Forelimb muscle (tissue), 1 donor: ENCODE results near the gene WDR47. TPM values are rescaled to one million over a fixed set of nuclear protein-coding genes. Genes with fewer than 3 reads are reported as not detected.
"Not testable (repeated sequence)": the region's sequence is repeated elsewhere in the genome, so short reads cannot be mapped to it uniquely, and the experiment has no call there.

Source experiments
- DNase-seq: peaks from one replicate; pipeline ENCODE4 v3.0.0-alpha.2; 2013; ENCODE audit warnings: low read depth
- polyA plus RNA-seq: library from polyadenylated mRNA; unstranded; fragments of 120-200 nt; gene quantifications from one replicate; pipeline ENCODE4 v1.2.1, GENCODE V29; 2013; ENCODE audit not compliant: insufficient read length

WDR47 gene
- polyA plus RNA-seq, 1 donor = 13.0 TPM

- no peak for DNase-seq
These were observed 79.2 kb downstream of the WDR47 start for GRCh38 chr1:108962681-108963051.

GRCh38 chr1:108961752-108962486, 80.0 kb downstream of the WDR47 start:
- no peak for DNase-seq

DNA sequence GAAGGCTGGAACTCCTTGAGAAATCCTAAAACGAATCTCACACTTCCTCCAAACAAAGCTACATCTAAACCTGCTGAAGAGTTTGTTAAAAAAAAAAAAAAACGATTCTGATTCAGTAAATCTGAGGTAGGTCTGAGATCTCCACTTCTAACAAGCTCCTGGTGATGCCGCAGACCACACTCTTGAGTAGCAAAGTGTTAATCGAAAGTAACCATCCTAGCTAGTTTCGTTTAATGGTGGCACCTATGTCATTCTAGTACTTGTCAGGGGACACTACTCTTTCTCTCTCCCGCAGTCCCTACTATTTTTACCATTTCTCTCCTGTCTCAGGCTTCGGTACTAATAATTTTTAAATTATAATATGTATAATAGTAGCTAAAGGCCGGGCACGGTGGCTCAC, 80.7 kb downstream of the WDR47 start:
- DNase-seq = no peak

DNA sequence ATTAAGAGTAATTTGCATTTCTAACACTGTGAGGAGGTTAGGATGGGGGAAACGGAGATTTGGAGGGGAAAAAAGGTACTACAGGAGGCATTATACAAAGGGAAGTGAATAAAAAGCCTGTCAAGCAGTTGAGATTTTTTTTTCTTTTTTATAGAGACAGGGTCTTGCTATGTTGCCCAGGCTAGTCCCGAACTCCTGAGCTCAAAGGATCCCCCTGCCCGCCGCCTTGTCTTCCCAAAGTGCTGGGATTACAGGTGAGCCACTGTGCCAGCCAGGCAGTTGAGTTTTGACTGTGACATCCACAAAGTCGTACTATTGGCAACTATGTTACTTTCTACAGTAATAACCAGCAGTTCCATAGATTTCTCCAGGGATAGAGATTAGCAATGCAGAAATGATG, 81.2 kb downstream of the WDR47 start:
- no peak for DNase-seq

- no peak for DNase-seq
These were observed 84.0 kb downstream of the WDR47 start for GRCh38 chr1:108957888-108958287.

GRCh38 chr1:108955881-108956280, 86.0 kb downstream of the WDR47 start:
- DNase-seq = no peak

GRCh38 chr1:108955111-108955510, 86.8 kb downstream of the WDR47 start:
- no peak for DNase-seq

DNA sequence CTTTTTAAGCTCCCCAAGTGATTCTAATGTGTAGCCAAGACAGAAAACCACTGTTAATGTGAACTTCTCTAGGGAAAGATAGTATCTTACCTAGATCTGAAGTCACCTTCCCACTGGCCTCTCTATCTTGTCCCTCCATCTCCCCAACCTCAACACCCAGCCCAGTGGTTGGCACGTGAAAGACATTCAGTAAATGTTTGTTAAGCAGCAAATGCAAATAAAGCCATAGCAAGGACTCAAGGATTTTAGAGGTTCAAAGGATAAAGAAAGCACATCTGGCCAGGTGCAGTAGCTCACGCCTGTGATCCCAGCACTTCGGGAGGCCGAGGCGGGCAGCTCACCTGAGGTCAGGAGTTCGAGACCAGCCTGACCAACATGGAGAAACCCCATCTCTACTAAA, 88.5 kb downstream of the WDR47 start:
- DNase-seq = no peak

- no peak for DNase-seq
These were observed 90.7 kb downstream of the WDR47 start for GRCh38 chr1:108951242-108951641.

DNA sequence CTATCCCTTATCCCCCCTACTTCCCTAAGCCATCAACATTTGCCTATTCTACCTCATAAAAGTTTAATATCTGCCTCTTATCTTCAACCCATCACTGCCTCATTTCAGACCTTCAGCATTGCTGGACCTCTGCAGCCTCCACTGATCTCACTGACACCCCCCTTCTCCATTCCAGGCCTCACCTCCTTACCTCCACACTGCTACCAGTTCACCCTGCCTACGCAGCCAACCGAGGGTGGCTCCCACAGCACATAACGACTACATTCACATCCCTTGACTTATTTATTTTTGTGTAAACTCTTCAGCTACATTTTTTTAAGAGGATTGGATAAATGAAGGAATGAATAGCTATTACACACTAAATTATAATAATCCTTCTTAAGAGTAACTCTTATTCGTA, 92.9 kb downstream of the WDR47 start:
- no peak for DNase-seq

GRCh38 chr1:108947871-108948525, 93.9 kb downstream of the WDR47 start:
- DNase-seq = no peak

GRCh38 chr1:108936170-108936569, 105.7 kb downstream of the WDR47 start:
- no peak for DNase-seq

DNA sequence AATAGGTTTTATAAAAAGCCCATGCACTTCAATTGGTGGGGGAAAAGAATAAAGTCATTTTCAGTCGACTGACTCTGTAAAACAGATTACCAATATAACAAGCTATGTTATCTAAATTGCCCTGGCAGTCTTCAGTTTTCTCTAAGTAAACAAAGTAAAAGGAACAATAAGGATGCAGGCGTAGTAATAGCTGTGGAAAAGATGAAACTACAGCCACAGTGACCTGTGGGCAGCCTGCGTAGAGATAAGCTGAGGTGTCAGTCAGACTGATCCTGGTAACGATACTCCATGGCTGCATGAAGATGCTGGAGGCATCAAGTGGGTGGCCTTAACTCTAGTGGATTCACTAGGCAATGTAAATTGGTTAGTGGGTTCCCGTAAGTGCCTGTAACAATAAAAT, 108.0 kb downstream of the WDR47 start:
- no peak for DNase-seq

GRCh38 chr1:108927565-108927964, 114.3 kb downstream of the WDR47 start:
- not testable (repeated sequence) for DNase-seq

- DNase-seq = no peak
These were observed 116.0 kb downstream of the WDR47 start for GRCh38 chr1:108925920-108926319.

Other genes with a start within 250 kb of the WDR47 start
- gene AKNAD1, start 185.0 kb downstream of the WDR47 start, polyA plus RNA-seq = 2.2 TPM
- gene GPSM2, start 165.1 kb downstream of the WDR47 start, polyA plus RNA-seq = 45.9 TPM
- gene CLCC1, start 78.6 kb downstream of the WDR47 start, polyA plus RNA-seq = 38.7 TPM
- 37.8 TPM for gene TAF13, start 33.9 kb upstream of the WDR47 start, polyA plus RNA-seq
- 37.6 TPM for gene TMEM167B, start 48.7 kb upstream of the WDR47 start, polyA plus RNA-seq
- gene ELAPOR1, start 72.0 kb upstream of the WDR47 start, polyA plus RNA-seq = 0.40 TPM
- 86.3 TPM for gene SARS1, start 171.8 kb upstream of the WDR47 start, polyA plus RNA-seq
- 3.3 TPM for gene CELSR2, start 207.4 kb upstream of the WDR47 start, polyA plus RNA-seq
- 11.9 TPM for gene PSRC1, start 241.0 kb upstream of the WDR47 start, polyA plus RNA-seq